ENCODE measurements around the gene QARS1. TPM values are rescaled to one million over a fixed set of nuclear protein-coding genes. Genes with fewer than 3 reads are reported as not detected.
A peak's percentile ranks its signal among the peaks of the same experiment; 100 is the strongest.

QARS1 gene
- total RNA-seq, 1 donor from 2014 or later, result 177 TPM

GRCh38 chr3:49135499-49135898 is 30.9 kb upstream of the QARS1 start:
- no peak for TF ChIP-seq CTCF (IDR thresholded peaks at IDR 0.05)
- no peak for DNase-seq (ENCODE audit: low spot score)
- H3K27me3 Mint-ChIP-seq (ENCODE audit: low read depth), result peaks cover 2% of the 10 kb centered on the region
- peaks cover 2% of the 10 kb centered on the region for H3K9me3 Mint-ChIP-seq (ENCODE audit: low read depth)
- H3K27ac Mint-ChIP-seq (ENCODE audit: unreplicated experiment), result no peak overlapping the region
- H3K4me3 Mint-ChIP-seq (ENCODE audit: unreplicated experiment), result no peak overlapping the region
- peaks cover 2% of the 10 kb centered on the region for H3K36me3 Mint-ChIP-seq (ENCODE audit: low read depth)
- H3K4me1 Mint-ChIP-seq (ENCODE audit: low read depth), result peaks cover 19% of the 10 kb centered on the region

- Mint-ChIP-seq H3K36me3 (ENCODE audit: low read depth) (peaks cover 5% of the 10 kb centered on the region), H3K4me1 (ENCODE audit: low read depth) (peaks cover 26% of the 10 kb centered on the region), H3K27me3 (ENCODE audit: low read depth) (peaks cover 2% of the 10 kb centered on the region), H3K27ac (ENCODE audit: unreplicated experiment) (peak overlapping the region; percentile 17), H3K9me3 (ENCODE audit: low read depth) (no peaks in the 10 kb centered on the region), H3K4me3 (ENCODE audit: unreplicated experiment) (peak overlapping the region; percentile 92)
- DNase-seq (ENCODE audit: low spot score), result no peak
- peak; percentile 13 for TF ChIP-seq CTCF (IDR thresholded peaks at IDR 0.05)
Measured at GRCh38 chr3:49134471-49135265, 30.1 kb upstream of the QARS1 start.

- peak; percentile 5 for TF ChIP-seq CTCF (IDR thresholded peaks at IDR 0.05)
- Mint-ChIP-seq H3K4me1 (ENCODE audit: low read depth) (peaks cover 32% of the 10 kb centered on the region), H3K27me3 (ENCODE audit: low read depth) (peaks cover 2% of the 10 kb centered on the region), H3K9me3 (ENCODE audit: low read depth) (no peaks in the 10 kb centered on the region), H3K36me3 (ENCODE audit: low read depth) (peaks cover 12% of the 10 kb centered on the region), H3K4me3 (ENCODE audit: unreplicated experiment) (peak overlapping the region; percentile 92), H3K27ac (ENCODE audit: unreplicated experiment) (peak overlapping the region; percentile 91)
- DNase-seq (ENCODE audit: low spot score), result no peak
Measured at GRCh38 chr3:49133226-49133951, 28.8 kb upstream of the QARS1 start.

- Mint-ChIP-seq H3K27me3 (ENCODE audit: low read depth) (peaks cover 2% of the 10 kb centered on the region), H3K27ac (ENCODE audit: unreplicated experiment) (peak within 1 kb of the TSS; percentile 91)
Measured at GRCh38 chr3:49132437-49133225, 28.1 kb upstream of the QARS1 start, which contains the start of gene LAMB2. Gene LAMB2 (minus strand): TSS chr3:49133050. CDS start chr3:49132867, 183 bp downstream.

More at GRCh38 chr3:49132437-49133225, 28.1 kb upstream of the QARS1 start, which contains the start of gene LAMB2:
- Mint-ChIP-seq H3K9me3 (ENCODE audit: low read depth) (no peaks in the 10 kb centered on the region), H3K4me1 (ENCODE audit: low read depth) (peaks cover 32% of the 10 kb centered on the region), H3K36me3 (ENCODE audit: low read depth) (peaks cover 16% of the 10 kb centered on the region), H3K4me3 (ENCODE audit: unreplicated experiment) (peak within 1 kb of the TSS; percentile 92)
- TF ChIP-seq CTCF (IDR thresholded peaks at IDR 0.05), result peak; percentile 43
- no peak for DNase-seq (ENCODE audit: low spot score)
